Lower lobe of right lung (tissue), 2 donors: ENCODE data around the gene RNASE9. TPM values are rescaled to one million over a fixed set of nuclear protein-coding genes. Genes with fewer than 3 reads are reported as not detected.

Experiments used
- ATAC-seq, 2 donors: fragments of 200-7000 bp; cut with Tn5 transposase; one replicate each; pipeline ENCODE4 v1.9.1; 2020 to 2022; ENCODE audit warnings: mild to moderate bottlenecking in 2 of 2, moderate library complexity in 2 of 2
- DNase-seq: peaks from one replicate; pipeline ENCODE4 v3.0.0-alpha.2; 2020
- H3K27ac ChIP-seq: fragments of 200-600 bp; one replicate; pipeline ENCODE4 v1.8.0; 2022
- H3K27me3 ChIP-seq: fragments of 200-600 bp; one replicate; pipeline ENCODE4 v1.8.0; 2022; ENCODE audit warnings: low read depth
- H3K36me3 ChIP-seq: fragments of 200-600 bp; one replicate; pipeline ENCODE4 v1.8.0; 2022; ENCODE audit warnings: mild to moderate bottlenecking
- H3K4me1 ChIP-seq: fragments of 200-600 bp; one replicate; pipeline ENCODE4 v1.8.0; 2022
- H3K4me3 ChIP-seq: fragments of 200-600 bp; one replicate; pipeline ENCODE4 v1.8.0; 2022; ENCODE audit warnings: mild to moderate bottlenecking
- H3K9me3 ChIP-seq: fragments of 200-600 bp; one replicate; pipeline ENCODE4 v1.8.0; 2022
- intact Hi-C: fragments of 100-400 bp; cut with DNase I; formaldehyde crosslinking; loops from one replicate; pipeline ENCODE4 v1.11.0; 2022
- total RNA-seq: library from RNA; stranded (reverse); fragmentation: NEBNext Ultra II Directional; extraction: Animal tissue kit (Norgen Biotek cat#: 25700); gene quantifications from one replicate; pipeline ENCODE4 v1.2.1, GENCODE V29; 2021
- TF ChIP-seq, protein P1 (sequence below): fragments of 200-600 bp; IDR thresholded peaks from one replicate; pipeline ENCODE4 v1.8.0; 2022; ENCODE audit warnings: antibody characterized with exemption, mild to moderate bottlenecking
- donor health status: DM: no; HTN: yes; CAD: no; lungs with severe emphysema.

The RNASE9 gene
- total RNA-seq, 1 donor from 2014 or later = not detected

DNA sequence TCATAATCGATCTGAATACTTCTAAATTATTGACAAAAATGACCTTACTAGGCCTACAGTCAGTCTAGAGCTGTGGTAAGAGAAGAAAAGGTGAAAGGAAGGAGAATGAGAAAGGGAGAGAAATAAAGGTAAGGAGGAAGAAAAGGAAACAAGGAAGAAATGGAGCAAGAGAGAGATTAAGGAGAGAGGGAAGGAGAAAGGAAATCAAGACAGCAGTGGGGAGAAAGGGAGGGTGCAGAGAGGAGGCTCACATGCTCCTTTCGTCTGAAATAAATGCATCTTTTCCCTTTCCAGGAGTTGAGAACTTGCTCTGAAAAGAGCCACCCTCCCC, 3.7 kb downstream of the RNASE9 start:
- Histone ChIP-seq H3K27me3 (no peaks in the 10 kb centered on the region), H3K9me3 (no peaks in the 10 kb centered on the region), H3K4me3 (no peak overlapping the region), H3K27ac (no peak overlapping the region), H3K36me3 (no peaks in the 10 kb centered on the region), H3K4me1 (no peaks in the 10 kb centered on the region)
- no peak for DNase-seq
- TF ChIP-seq, protein P1, sequence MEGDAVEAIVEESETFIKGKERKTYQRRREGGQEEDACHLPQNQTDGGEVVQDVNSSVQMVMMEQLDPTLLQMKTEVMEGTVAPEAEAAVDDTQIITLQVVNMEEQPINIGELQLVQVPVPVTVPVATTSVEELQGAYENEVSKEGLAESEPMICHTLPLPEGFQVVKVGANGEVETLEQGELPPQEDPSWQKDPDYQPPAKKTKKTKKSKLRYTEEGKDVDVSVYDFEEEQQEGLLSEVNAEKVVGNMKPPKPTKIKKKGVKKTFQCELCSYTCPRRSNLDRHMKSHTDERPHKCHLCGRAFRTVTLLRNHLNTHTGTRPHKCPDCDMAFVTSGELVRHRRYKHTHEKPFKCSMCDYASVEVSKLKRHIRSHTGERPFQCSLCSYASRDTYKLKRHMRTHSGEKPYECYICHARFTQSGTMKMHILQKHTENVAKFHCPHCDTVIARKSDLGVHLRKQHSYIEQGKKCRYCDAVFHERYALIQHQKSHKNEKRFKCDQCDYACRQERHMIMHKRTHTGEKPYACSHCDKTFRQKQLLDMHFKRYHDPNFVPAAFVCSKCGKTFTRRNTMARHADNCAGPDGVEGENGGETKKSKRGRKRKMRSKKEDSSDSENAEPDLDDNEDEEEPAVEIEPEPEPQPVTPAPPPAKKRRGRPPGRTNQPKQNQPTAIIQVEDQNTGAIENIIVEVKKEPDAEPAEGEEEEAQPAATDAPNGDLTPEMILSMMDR = no peak
- intact Hi-C loops = no loop called here
- ATAC-seq = no peak

DNA sequence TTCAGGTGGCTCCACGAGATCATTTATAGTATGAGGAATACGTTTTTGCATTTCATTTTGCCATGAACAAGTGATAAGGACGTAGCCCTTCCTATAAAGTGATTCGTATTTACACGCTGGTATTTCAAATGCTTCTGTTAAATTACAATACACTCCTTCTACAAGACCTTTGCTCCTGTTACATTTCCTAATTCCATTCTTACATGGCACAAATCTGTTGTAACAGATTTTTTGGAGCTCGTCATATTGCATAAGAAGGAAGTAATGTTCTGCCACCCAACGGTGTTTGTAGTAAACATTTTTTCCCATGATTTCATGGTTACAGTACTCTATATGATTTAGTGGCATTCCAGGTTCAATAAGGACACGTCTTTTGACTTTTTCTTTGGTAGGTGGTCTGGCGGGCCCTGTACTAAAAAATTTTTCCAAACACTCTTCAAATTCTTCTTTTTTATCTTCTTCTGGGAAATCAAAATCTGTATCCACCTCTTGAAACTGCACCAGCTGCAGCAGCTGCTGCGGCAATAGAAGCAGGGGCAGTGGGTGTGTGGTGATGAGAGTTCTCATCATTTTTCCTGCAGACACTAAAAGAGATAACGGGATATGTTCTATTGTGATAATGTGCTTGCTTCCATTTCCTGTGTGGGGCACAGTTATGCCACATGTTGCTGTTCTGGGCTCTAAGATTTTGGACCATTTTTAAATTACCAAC, 4.2 kb downstream of the RNASE9 start:
- Histone ChIP-seq H3K4me3 (no peak overlapping the region), H3K4me1 (no peaks in the 10 kb centered on the region), H3K27ac (peak overlapping the region; percentile 48), H3K36me3 (no peaks in the 10 kb centered on the region), H3K27me3 (no peaks in the 10 kb centered on the region), H3K9me3 (no peaks in the 10 kb centered on the region)
- peak; percentile 54 to 56 for ATAC-seq
- intact Hi-C loops = no loop called here
- DNase-seq = no peak
- TF ChIP-seq, protein P1 = no peak

DNA sequence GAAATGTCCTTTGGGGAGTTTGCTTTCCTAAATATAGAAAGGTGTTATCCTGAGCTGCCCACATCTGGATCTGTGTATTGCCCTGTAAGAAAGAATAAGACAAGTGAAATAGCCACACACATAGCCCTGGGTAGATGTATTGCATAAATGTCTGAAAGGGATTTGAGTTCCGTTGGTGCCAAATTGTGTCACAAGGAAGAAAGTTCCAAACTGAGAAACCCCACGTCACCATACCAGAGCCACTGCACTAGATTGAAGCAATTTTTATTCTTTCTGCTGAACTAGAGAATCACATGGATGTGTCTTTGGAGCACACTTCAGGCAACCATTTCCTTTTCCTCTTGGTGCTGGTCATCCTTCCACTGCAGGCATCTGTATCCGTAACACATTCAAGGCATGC, 5.0 kb downstream of the RNASE9 start:
- peak; percentile 66 to 70 for ATAC-seq
- intact Hi-C loops = no loop called here
- TF ChIP-seq, protein P1 = no peak

DNA sequence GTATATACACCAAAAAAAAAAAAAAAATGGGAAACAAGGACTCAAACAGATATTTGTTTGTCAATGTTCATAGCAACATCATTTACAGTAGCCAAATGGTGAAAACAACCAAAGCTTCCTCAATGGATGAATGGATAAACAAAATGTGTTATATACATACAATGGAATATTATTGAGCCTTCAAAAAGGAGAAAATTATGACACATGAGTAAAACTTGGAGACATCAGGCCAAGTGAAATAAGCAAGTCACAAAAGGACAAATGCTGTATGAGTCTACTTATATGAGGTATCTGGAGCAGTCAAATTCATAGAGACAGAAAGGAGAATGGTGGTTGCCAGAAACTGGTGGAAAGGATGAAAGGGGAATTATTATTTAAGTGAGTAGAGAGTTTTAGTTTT, 7.8 kb downstream of the RNASE9 start:
- Histone ChIP-seq H3K9me3 (no peaks in the 10 kb centered on the region), H3K4me3 (no peak overlapping the region), H3K36me3 (no peaks in the 10 kb centered on the region), H3K27ac (no peak overlapping the region), H3K4me1 (no peaks in the 10 kb centered on the region), H3K27me3 (no peaks in the 10 kb centered on the region)
- intact Hi-C loops = no loop called here
- ATAC-seq (no peak), DNase-seq (no peak)
- TF ChIP-seq, protein P1 = no peak

More for the DNA sequence above, 5.0 kb downstream of the RNASE9 start:
- Histone ChIP-seq H3K4me3 (no peak overlapping the region), H3K27ac (peak overlapping the region; percentile 48), H3K27me3 (no peaks in the 10 kb centered on the region), H3K36me3 (no peaks in the 10 kb centered on the region), H3K9me3 (no peaks in the 10 kb centered on the region), H3K4me1 (no peaks in the 10 kb centered on the region)
- no peak for DNase-seq

DNA sequence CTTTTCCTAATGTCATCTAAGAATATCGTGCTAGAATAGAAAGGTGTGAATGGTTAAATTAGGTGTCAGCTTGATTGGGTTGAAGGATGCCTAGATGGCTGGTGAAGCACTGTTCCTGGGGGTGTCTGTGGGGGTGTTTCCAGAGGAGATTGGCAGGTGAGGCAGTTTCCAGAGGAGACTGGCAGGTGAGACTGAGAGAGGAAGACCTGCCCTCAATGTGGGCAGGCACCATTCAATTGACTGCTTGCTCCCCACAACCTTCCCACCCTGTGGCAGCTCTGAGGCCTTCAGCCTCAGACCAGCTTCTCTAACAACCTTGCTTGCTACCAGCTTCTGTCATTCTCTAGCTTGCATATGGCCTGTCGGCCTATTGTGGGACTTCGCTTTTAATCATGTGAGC, 9.2 kb downstream of the RNASE9 start:
- Histone ChIP-seq H3K9me3 (no peaks in the 10 kb centered on the region), H3K36me3 (no peaks in the 10 kb centered on the region), H3K27me3 (no peaks in the 10 kb centered on the region), H3K27ac (no peak overlapping the region), H3K4me1 (no peaks in the 10 kb centered on the region), H3K4me3 (no peak overlapping the region)
- DNase-seq = no peak
- no peak for ATAC-seq
- intact Hi-C loops = no loop called here
- TF ChIP-seq, protein P1 = no peak
